ENCODE data around the gene LPXN. TPM values are rescaled to one million over a fixed set of nuclear protein-coding genes. Genes with fewer than 3 reads are reported as not detected.

The LPXN gene
- total RNA-seq, 1 experiment from 2014 or later = 7.8 TPM

- Mint-ChIP-seq H3K9me3 (ENCODE audit: unreplicated experiment) (no peaks in the 10 kb centered on the region), H3K4me3 (ENCODE audit: unreplicated experiment) (no peak overlapping the region), H3K4me1 (ENCODE audit: insufficient read depth, unreplicated experiment) (no peaks in the 10 kb centered on the region), H3K36me3 (ENCODE audit: insufficient read depth, unreplicated experiment) (no peaks in the 10 kb centered on the region), H3K27ac (ENCODE audit: low read depth, unreplicated experiment) (no peak overlapping the region), H3K27me3 (ENCODE audit: insufficient read depth, unreplicated experiment) (no peaks in the 10 kb centered on the region)
- no peak for TF ChIP-seq CTCF (IDR thresholded peaks at IDR 0.05; ENCODE audit: unreplicated experiment)
- intact Hi-C loops (cut with micrococcal nuclease) = no loop called here
- BruUV-seq (replicated peaks) = no TSS peak
- no peak for DNase-seq (ENCODE audit: unreplicated experiment)
- ChIA-PET POLR2A (interaction anchor here (1.0 kb wide), 1 partner anchor 727 kb away, joined by 3 read pairs; no protein-coding TSS in a partner anchor), CTCF (interaction anchor here (0.6 to 2.0 kb wide), 5 partner anchors 8 to 1048 kb away, joined by 3 to 6 read pairs (median 3); no protein-coding TSS in a partner anchor)
These were observed 69.8 kb downstream of the LPXN start for GRCh38 chr11:58505849-58506248.

DNA sequence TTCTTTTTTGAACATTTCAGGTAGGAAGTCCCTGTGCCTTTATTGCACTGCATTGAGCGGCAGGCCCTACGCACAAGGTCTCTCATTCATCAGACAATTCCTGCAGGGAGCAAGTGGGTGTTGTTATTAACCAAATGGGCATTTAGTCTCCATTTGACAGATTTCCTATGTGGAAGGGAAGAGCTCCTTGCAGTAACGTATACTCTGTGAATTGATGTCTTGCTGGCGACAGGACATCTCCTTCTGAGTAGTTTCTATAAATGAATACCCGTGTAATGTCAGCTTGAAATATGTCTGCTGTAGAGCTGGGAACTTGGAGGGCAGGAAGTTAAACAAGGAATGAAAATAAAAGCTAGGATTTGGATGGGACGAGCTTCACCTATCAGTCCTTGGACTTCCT, 71.4 kb downstream of the LPXN start:
- Mint-ChIP-seq H3K4me3 (ENCODE audit: unreplicated experiment) (no peak overlapping the region), H3K27me3 (ENCODE audit: insufficient read depth, unreplicated experiment) (no peaks in the 10 kb centered on the region), H3K27ac (ENCODE audit: low read depth, unreplicated experiment) (no peak overlapping the region), H3K36me3 (ENCODE audit: insufficient read depth, unreplicated experiment) (no peaks in the 10 kb centered on the region), H3K4me1 (ENCODE audit: insufficient read depth, unreplicated experiment) (no peaks in the 10 kb centered on the region), H3K9me3 (ENCODE audit: unreplicated experiment) (no peaks in the 10 kb centered on the region)
- no peak for TF ChIP-seq CTCF (IDR thresholded peaks at IDR 0.05; ENCODE audit: unreplicated experiment)
- ChIA-PET POLR2A (no interaction called here), CTCF (interaction anchor here (0.6 to 1.0 kb wide), 4 partner anchors 10 to 1265 kb away, joined by 3 to 7 read pairs (median 4); no protein-coding TSS in a partner anchor)
- no peak for DNase-seq (ENCODE audit: unreplicated experiment)
- intact Hi-C loops (cut with micrococcal nuclease) = no loop called here
- BruUV-seq (replicated peaks) = no TSS peak

GRCh38 chr11:58503361-58503856, 72.2 kb downstream of the LPXN start:
- TF ChIP-seq CTCF (IDR thresholded peaks at IDR 0.05; ENCODE audit: unreplicated experiment) = no peak
- no TSS peak for BruUV-seq (replicated peaks)
- Mint-ChIP-seq H3K27ac (ENCODE audit: low read depth, unreplicated experiment) (no peak overlapping the region), H3K27me3 (ENCODE audit: insufficient read depth, unreplicated experiment) (no peaks in the 10 kb centered on the region), H3K36me3 (ENCODE audit: insufficient read depth, unreplicated experiment) (no peaks in the 10 kb centered on the region), H3K4me3 (ENCODE audit: unreplicated experiment) (no peak overlapping the region), H3K4me1 (ENCODE audit: insufficient read depth, unreplicated experiment) (no peaks in the 10 kb centered on the region), H3K9me3 (ENCODE audit: unreplicated experiment) (no peaks in the 10 kb centered on the region)
- DNase-seq (ENCODE audit: unreplicated experiment) = no peak
- ChIA-PET CTCF (interaction anchor here (0.9 to 1.2 kb wide), 2 partner anchors 9 to 10 kb away, joined by 3 to 5 read pairs; no protein-coding TSS in a partner anchor), POLR2A (no interaction called here)
- intact Hi-C loops (cut with micrococcal nuclease) = no loop called here

DNA sequence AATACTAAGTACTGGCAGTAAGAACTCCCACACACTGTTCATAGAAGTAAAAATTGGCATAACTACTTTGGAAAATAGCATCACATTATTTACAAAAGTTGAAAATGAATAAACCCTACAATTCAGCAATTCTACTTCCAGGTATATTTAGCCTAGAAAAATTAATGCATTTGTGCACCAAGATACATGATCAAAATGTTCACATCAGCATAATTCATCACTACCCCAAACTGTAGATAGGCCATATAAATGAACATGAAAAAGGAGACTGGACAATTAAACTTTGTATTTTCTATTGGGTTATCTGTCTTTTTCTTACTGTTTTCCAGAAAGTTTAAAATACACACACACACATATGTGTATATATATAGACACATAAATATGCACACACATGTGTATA, 73.7 kb downstream of the LPXN start:
- no peak for TF ChIP-seq CTCF (IDR thresholded peaks at IDR 0.05; ENCODE audit: unreplicated experiment)
- H3K36me3 Mint-ChIP-seq (ENCODE audit: insufficient read depth, unreplicated experiment) = no peaks in the 10 kb centered on the region
- BruUV-seq (replicated peaks) = no TSS peak
- H3K27me3 Mint-ChIP-seq (ENCODE audit: insufficient read depth, unreplicated experiment) = no peaks in the 10 kb centered on the region
- no peak for DNase-seq (ENCODE audit: unreplicated experiment)
- no peak overlapping the region for H3K27ac Mint-ChIP-seq (ENCODE audit: low read depth, unreplicated experiment)
- CTCF ChIA-PET = interaction anchor here (0.7 to 1.2 kb wide), 2 partner anchors 11 kb away, joined by 3 to 4 read pairs; no protein-coding TSS in a partner anchor
- no peaks in the 10 kb centered on the region for H3K4me1 Mint-ChIP-seq (ENCODE audit: insufficient read depth, unreplicated experiment)
- no peak overlapping the region for H3K4me3 Mint-ChIP-seq (ENCODE audit: unreplicated experiment)
- no peaks in the 10 kb centered on the region for H3K9me3 Mint-ChIP-seq (ENCODE audit: unreplicated experiment)
- intact Hi-C loops (cut with micrococcal nuclease) = no loop called here
- POLR2A ChIA-PET = interaction anchor here (0.8 kb wide), 1 partner anchor 10 kb away, joined by 4 read pairs; no protein-coding TSS in a partner anchor

Data from MCF 10A (cell line).